T47D (cell line): ENCODE data around the gene CRIP3.
"Not testable (repeated sequence)": the region's sequence is repeated elsewhere in the genome, so short reads cannot be mapped to it uniquely, and the experiment has no call there.

Experiments used
- DNase-seq, 2 experiments: peaks; one replicate each; pipeline versions ENCODE4 v3.0.0 to v3.0.0-alpha.2; 2011 to 2012; ENCODE audit warnings: low read depth in 1 of 2, low spot score in 1 of 2
- JUND ChIP-seq: IDR thresholded peaks from 2 replicates; pipeline ENCODE4 v1.6.1; 2012; ENCODE audit warnings: low read depth
- in situ Hi-C: cut with HindIII; loops from 2 replicates; pipeline ENCODE4 v1.10.0; 2016; ENCODE audit warnings: low sequenced_read_pairs, low pct_unique_long_range_greater_than_20kb

The CRIP3 gene

GRCh38 chr6:43303751-43304331, 4.8 kb downstream of the CRIP3 start:
- TF ChIP-seq JUND, result no peak
- DNase-seq, result no peak
- in situ Hi-C loops, result no loop called here

GRCh38 chr6:43303006-43303405, 5.6 kb downstream of the CRIP3 start:
- in situ Hi-C loops, DNase-seq: not testable (repeated sequence)

GRCh38 chr6:43302126-43302525, 6.5 kb downstream of the CRIP3 start:
- TF ChIP-seq JUND, result no peak
- in situ Hi-C loops, result no loop called here
- no peak for DNase-seq

- DNase-seq, result no peak
- no peak for TF ChIP-seq JUND
- in situ Hi-C loops, result no loop called here
Measured at GRCh38 chr6:43301081-43301870, 7.3 kb downstream of the CRIP3 start.

GRCh38 chr6:43299338-43300293, 9.0 kb downstream of the CRIP3 start:
- in situ Hi-C loops, result no loop called here
- no peak for TF ChIP-seq JUND
- no peak for DNase-seq

- in situ Hi-C loops, result no loop called here
- DNase-seq, result no peak
- no peak for TF ChIP-seq JUND
Measured at GRCh38 chr6:43298565-43299337, 9.9 kb downstream of the CRIP3 start.

- DNase-seq, result no peak
- no peak for TF ChIP-seq JUND
- in situ Hi-C loops, result no loop called here
Measured at GRCh38 chr6:43297644-43298564, 10.7 kb downstream of the CRIP3 start, which contains the start of gene SLC22A7. Gene SLC22A7, plus strand, starts transcription at chr6:43298260. Its CDS starts 99 bp downstream, at chr6:43298359.

GRCh38 chr6:43296780-43297497, 11.7 kb downstream of the CRIP3 start:
- in situ Hi-C loops, result no loop called here
- DNase-seq, result no peak
- TF ChIP-seq JUND, result no peak

- DNase-seq, result no peak
- in situ Hi-C loops, result no loop called here
- no peak for TF ChIP-seq JUND
Measured at GRCh38 chr6:43295456-43295855, 13.2 kb downstream of the CRIP3 start.

GRCh38 chr6:43294536-43294935, 14.1 kb downstream of the CRIP3 start:
- in situ Hi-C loops, result no loop called here
- DNase-seq, result no peak

GRCh38 chr6:43293698-43294097, 14.9 kb downstream of the CRIP3 start:
- no peak for TF ChIP-seq JUND
- no peak for DNase-seq
- in situ Hi-C loops, result no loop called here

More at GRCh38 chr6:43294536-43294935, 14.1 kb downstream of the CRIP3 start:
- TF ChIP-seq JUND, result no peak
